ENCODE results near the gene OR11G2.

- TF ChIP-seq CTCF (IDR thresholded peaks at IDR 0.05; ENCODE audit: low read depth, low read length, poor library complexity, severe bottlenecking) = no peak
- no peak for TF ChIP-seq EZH2phosphoT487 (IDR thresholded peaks at IDR 0.05; ENCODE audit: borderline replicate concordance, low read length)
Measured at GRCh38 chr14:20191396-20191795, 700 bp downstream of the OR11G2 start.
